Loucy (cell line): ENCODE measurements around the gene KCNIP3.

Experiments
- EZH2phosphoT487 ChIP-seq: fragments of 200-600 bp; IDR thresholded peaks from 2 replicates; pipeline ENCODE4 v1.6.1; 2018; ENCODE audit warnings: antibody characterized with exemption, mild to moderate bottlenecking, moderate library complexity, borderline replicate concordance
- TF ChIP-seq, protein P1 (sequence below): fragments of 200-600 bp; sonication (generic); conservative IDR thresholded peaks from 2 replicates; pipeline ENCODE4 v1.5.1; 2014; ENCODE audit warnings: mild to moderate bottlenecking, antibody characterized with exemption, low read length

DNA sequence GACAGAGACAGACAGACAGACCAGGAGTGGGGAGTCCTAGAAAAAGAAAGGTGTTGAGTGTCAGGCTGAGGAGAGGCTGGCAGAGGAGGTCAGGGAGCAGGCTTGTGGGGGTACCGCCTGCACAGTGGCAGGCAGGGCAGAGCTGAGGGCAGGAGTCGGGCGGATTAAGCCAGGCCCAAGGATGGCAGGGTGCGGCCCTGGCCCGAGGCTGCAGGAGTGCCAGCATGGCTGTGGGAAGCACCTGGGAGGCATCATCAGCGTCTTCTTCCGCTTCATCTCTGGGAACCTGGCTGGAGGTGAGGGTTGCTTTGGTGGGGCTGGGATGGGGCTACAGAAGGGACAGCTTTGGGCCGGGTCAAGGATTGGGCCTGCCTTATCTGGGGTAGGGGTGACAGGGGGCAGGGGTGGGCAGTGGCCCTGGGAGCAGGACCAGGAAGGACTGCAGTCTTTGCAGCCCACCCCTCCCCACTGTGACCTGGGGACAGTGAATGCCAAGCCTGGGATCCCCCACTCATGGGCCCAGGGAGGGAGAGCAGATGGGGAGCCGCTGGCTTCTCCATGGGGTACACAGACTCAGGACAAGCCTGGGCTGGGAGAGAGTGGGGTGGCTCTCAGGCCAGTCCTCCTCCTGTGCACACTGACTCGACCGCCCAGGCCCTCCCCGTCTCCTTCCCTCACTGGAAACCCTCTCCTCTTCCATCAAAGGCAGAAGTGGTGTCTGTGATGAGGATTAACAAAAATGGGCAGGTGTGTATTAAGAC is 20.7 kb downstream of the KCNIP3 start:
- TF ChIP-seq, protein P1, sequence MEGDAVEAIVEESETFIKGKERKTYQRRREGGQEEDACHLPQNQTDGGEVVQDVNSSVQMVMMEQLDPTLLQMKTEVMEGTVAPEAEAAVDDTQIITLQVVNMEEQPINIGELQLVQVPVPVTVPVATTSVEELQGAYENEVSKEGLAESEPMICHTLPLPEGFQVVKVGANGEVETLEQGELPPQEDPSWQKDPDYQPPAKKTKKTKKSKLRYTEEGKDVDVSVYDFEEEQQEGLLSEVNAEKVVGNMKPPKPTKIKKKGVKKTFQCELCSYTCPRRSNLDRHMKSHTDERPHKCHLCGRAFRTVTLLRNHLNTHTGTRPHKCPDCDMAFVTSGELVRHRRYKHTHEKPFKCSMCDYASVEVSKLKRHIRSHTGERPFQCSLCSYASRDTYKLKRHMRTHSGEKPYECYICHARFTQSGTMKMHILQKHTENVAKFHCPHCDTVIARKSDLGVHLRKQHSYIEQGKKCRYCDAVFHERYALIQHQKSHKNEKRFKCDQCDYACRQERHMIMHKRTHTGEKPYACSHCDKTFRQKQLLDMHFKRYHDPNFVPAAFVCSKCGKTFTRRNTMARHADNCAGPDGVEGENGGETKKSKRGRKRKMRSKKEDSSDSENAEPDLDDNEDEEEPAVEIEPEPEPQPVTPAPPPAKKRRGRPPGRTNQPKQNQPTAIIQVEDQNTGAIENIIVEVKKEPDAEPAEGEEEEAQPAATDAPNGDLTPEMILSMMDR: no peak
- TF ChIP-seq EZH2phosphoT487: no peak
